Measurements from ENCODE around the gene ZNF891. TPM values are rescaled to one million over a fixed set of nuclear protein-coding genes. Genes with fewer than 3 reads are reported as not detected.

The ZNF891 gene
- total and polyA plus RNA-seq, 2 of the 13 experiments (the other 11 are each of a cell fraction or from before 2014, with no cell fraction given), result 1.3 to 2.1 TPM

DNA sequence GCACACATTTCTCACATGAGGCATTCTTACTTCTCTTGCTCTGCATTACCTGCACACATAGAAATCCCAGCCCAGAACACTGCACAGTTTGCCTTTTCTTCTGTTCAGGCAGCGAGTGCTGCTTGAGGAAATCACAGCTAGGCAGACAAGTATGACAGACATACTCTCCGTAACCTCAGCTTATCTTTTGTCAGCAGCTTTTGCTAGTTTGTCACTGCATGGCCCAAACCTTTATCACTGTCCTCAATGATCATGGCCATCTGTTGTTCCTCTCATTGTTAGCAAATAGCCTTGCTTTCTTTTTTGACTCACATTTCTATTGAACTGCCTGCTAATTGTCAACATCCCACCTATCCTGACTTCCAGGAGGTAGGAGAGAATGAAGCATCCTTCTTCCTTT, 5.7 kb upstream of the ZNF891 start:
- Histone ChIP-seq H3K9me3 (ENCODE audit: low read length) (peaks cover 76% of the 10 kb centered on the region), H4K20me1 (ENCODE audit: insufficient read depth, low read length) (no peaks in the 10 kb centered on the region), H3K36me3 (replicated peaks in 1 of 2; ENCODE audit: control insufficient read depth in 1 of 2, insufficient read depth in 2 of 2, low read length in 2 of 2) (peaks cover 10 to 63% of the 10 kb centered on the region in 2 experiments), H3K27ac (ENCODE audit: extremely low read length, insufficient read depth, low read length) (no peak overlapping the region), H3K79me2 (ENCODE audit: insufficient read depth, low read length) (no peaks in the 10 kb centered on the region), H3K9ac (ENCODE audit: insufficient read depth, low read depth, low read length) (no peak overlapping the region), H2AFZ (ENCODE audit: low read length) (no peak overlapping the region), H3K4me1 (ENCODE audit: insufficient read depth, low read length) (peaks cover 6% of the 10 kb centered on the region), H3K4me3 (replicated peaks in 1 of 3; ENCODE audit: insufficient read depth in 1 of 3, low read depth in 2 of 3, low read length in 3 of 3) (no peak overlapping the region), H3K27me3 (ENCODE audit: control insufficient read depth in 1 of 2, insufficient read depth in 2 of 2, low read length in 2 of 2) (no peaks in the 10 kb centered on the region; a peak in 1 of 5 replicates), H3K4me2 (ENCODE audit: low read depth, low read length) (no peak overlapping the region)
- intact Hi-C loops (cut with micrococcal nuclease; ENCODE audit: unreplicated experiment), result no loop called here
- DNase-seq (ENCODE audit: low spot score) (no peak), ATAC-seq (no peak), FAIRE-seq (no peak)
- ChIA-PET CTCF (ENCODE audit: low intra/inter-chr PET ratio, low total read pairs) (no interaction called here), POLR2A (no interaction called here)
- no TSS peak for BruUV-seq (replicated peaks)
- in situ Hi-C loops (cut with HindIII; ENCODE audit: extremely low pct_ligation_motif_present, low pct_unique_long_range_greater_than_20kb), result no loop called here
- TF ChIP-seq ZNF281 (CRISPR knock-in tag; IDR thresholded peaks at IDR 0.05; ENCODE audit: borderline replicate concordance) (no peak), SKI (IDR thresholded peaks at IDR 0.05; ENCODE audit: partially characterized antibody) (no peak)
- WGBS (ENCODE audit: low lambda C conversion rate), result 94% methylated on average over 2 of the region's 2 CpGs

DNA sequence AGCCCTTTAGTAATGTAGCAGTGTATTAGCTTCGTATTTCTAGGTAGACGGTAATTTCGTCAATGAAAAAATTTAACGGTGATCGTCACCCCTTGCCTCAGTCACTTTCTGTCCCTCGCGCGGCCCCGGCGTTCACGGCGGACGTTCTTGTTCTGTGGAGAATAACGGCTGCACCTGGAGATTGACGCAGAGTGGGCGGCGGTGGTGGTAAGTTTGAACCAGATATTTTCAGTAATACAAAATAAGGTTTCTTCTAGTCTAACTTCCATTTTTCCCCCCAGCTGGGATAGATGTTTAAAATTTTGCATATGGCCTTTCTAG, 694 bp upstream of the ZNF891 start:
- no peaks in the 10 kb centered on the region; a peak in 1 of 5 replicates for H3K27me3 ChIP-seq (ENCODE audit: control insufficient read depth in 1 of 2, insufficient read depth in 2 of 2, low read length in 2 of 2)
- peaks cover 2 to 22% of the 10 kb centered on the region in 2 experiments; a peak in 4 of 5 replicates for H3K36me3 ChIP-seq (replicated peaks in 1 of 2; ENCODE audit: control insufficient read depth in 1 of 2, insufficient read depth in 2 of 2, low read length in 2 of 2)
- peak overlapping the region; percentile 88 for H3K9ac ChIP-seq (ENCODE audit: insufficient read depth, low read depth, low read length)
- H3K4me3 ChIP-seq (replicated peaks in 1 of 3; ENCODE audit: insufficient read depth in 1 of 3, low read depth in 2 of 3, low read length in 3 of 3), result peak overlapping the region; percentile 73 to 99 (median 96)
- POLR2A ChIA-PET, result interaction anchor here (1.5 to 1.8 kb wide), 2 partner anchors 51 kb away, joined by 13 to 25 read pairs; partner anchors contain the start of gene ZNF268
- H3K9me3 ChIP-seq (ENCODE audit: low read length), result peaks cover 56% of the 10 kb centered on the region
- BruUV-seq (replicated peaks), result TSS peak; percentile 87
- WGBS (ENCODE audit: low lambda C conversion rate), result 1% methylated on average over 17 of the region's 17 CpGs
- no peaks in the 10 kb centered on the region for H4K20me1 ChIP-seq (ENCODE audit: insufficient read depth, low read length)
- FAIRE-seq, result no peak
- H3K79me2 ChIP-seq (ENCODE audit: insufficient read depth, low read length), result no peaks in the 10 kb centered on the region
- CTCF ChIA-PET (ENCODE audit: low intra/inter-chr PET ratio, low total read pairs), result no interaction called here
- intact Hi-C loops (cut with micrococcal nuclease; ENCODE audit: unreplicated experiment) (loop anchor here (1.0 kb wide), 1 partner anchor 50 kb away; the partner anchor contains the start of gene ZNF140), in situ Hi-C loops (cut with HindIII; ENCODE audit: extremely low pct_ligation_motif_present, low pct_unique_long_range_greater_than_20kb) (no loop called here)
- peaks cover 10% of the 10 kb centered on the region for H3K4me1 ChIP-seq (ENCODE audit: insufficient read depth, low read length)
- ATAC-seq, result no peak
- H3K27ac ChIP-seq (ENCODE audit: extremely low read length, insufficient read depth, low read length), result peak overlapping the region; percentile 90
- H3K4me2 ChIP-seq (ENCODE audit: low read depth, low read length), result peak overlapping the region; percentile 84
- H2AFZ ChIP-seq (ENCODE audit: low read length), result peak overlapping the region; percentile 37
- DNase-seq (ENCODE audit: low spot score), result no peak
- TF ChIP-seq NFKBIZ (CRISPR knock-in tag; IDR thresholded peaks at IDR 0.05) (0 out of 2 replicates have a peak, but pooled peaks have one; percentile 12), NFAT5 (CRISPR knock-in tag; IDR thresholded peaks at IDR 0.05) (0 out of 2 replicates have a peak, but pooled peaks have one; percentile 2), FOXO4 (CRISPR knock-in tag; conservative IDR thresholded peaks at IDR 0.05) (0 out of 2 replicates have a peak, but pooled peaks have one; percentile 63), ZNF513 (CRISPR knock-in tag; conservative IDR thresholded peaks at IDR 0.05) (no peak)

Data from HepG2 (cell line).